SU-DHL-6 (cell line): ENCODE data around the gene SPCS1.

Experiments
- H2AFZ ChIP-seq: fragments of 200-600 bp; sonication (generic); 2 replicates; pipeline ENCODE4 v1.6.1; 2014; ENCODE audit warnings: low read depth, mild to moderate bottlenecking, moderate library complexity, mixed read lengths, antibody characterized with exemption, low read length; ENCODE audit not compliant: severe bottlenecking
- H3F3A ChIP-seq: fragments of 200-600 bp; shearing (Covaris generic); 2 replicates; pipeline ENCODE4 v1.6.0; 2016; ENCODE audit warnings: antibody characterized with exemption, mild to moderate bottlenecking; ENCODE audit not compliant: insufficient read depth
- H3K27ac ChIP-seq: fragments of 200-600 bp; sonication (generic); 2 replicates; pipeline ENCODE4 v1.5.1; 2016; ENCODE audit warnings: low read depth, mild to moderate bottlenecking, low read length, moderate library complexity, mixed read lengths
- H3K27me3 ChIP-seq: fragments of 200-600 bp; sonication (generic), shearing (Covaris generic); 2 replicates; pipeline ENCODE4 v1.6.0; 2014; ENCODE audit warnings: mild to moderate bottlenecking, low read length
- H3K36me3 ChIP-seq: fragments of 200-600 bp; sonication (generic); 2 replicates; pipeline ENCODE4 v1.6.1; 2014; ENCODE audit warnings: mild to moderate bottlenecking, low read length, mixed read lengths
- H3K4me2 ChIP-seq: fragments of 300-600, 200-600 bp; shearing (Covaris generic), sonication (generic); 2 replicates; pipeline ENCODE4 v1.6.0; 2014; ENCODE audit warnings: low read length, low read depth, mild to moderate bottlenecking; ENCODE audit not compliant: poor library complexity, severe bottlenecking
- H3K4me3 ChIP-seq: fragments of 200-600 bp; sonication (generic); 2 replicates; pipeline ENCODE4 v1.5.1; 2014; ENCODE audit warnings: antibody characterized with exemption, low read length, mild to moderate bottlenecking, mixed read lengths; ENCODE audit not compliant: insufficient read depth, poor library complexity, severe bottlenecking
- H3K79me2 ChIP-seq: fragments of 200-600 bp; sonication (generic); 2 replicates; pipeline ENCODE4 v1.6.1; 2014; ENCODE audit warnings: mild to moderate bottlenecking, low read length, moderate library complexity; ENCODE audit not compliant: insufficient read depth
- H3K9ac ChIP-seq: fragments of 200-600 bp; sonication (generic); 2 replicates; pipeline ENCODE4 v1.7.0; 2014; ENCODE audit warnings: mild to moderate bottlenecking, low read length
- H3K9me2 ChIP-seq: fragments of 200-600 bp; sonication (generic); replicated peaks from 2 replicates; pipeline ENCODE4 v1.6.1; 2014; ENCODE audit warnings: low read length; ENCODE audit not compliant: insufficient read depth
- H3K9me3 ChIP-seq: fragments of 200-600 bp; sonication (generic); 2 replicates; pipeline ENCODE4 v1.6.1; 2014; ENCODE audit warnings: low read length, mixed read lengths; ENCODE audit not compliant: insufficient read depth
- H4K20me1 ChIP-seq: fragments of 200-600 bp; sonication (generic); 2 replicates; pipeline ENCODE4 v1.6.1; 2014; ENCODE audit warnings: low read depth, mild to moderate bottlenecking, antibody characterized with exemption, low read length, moderate library complexity, mixed read lengths
- EZH2phosphoT487 ChIP-seq: fragments of 200-600 bp; sonication (generic), shearing (Covaris generic); conservative IDR thresholded peaks from 2 replicates; pipeline ENCODE4 v1.6.1; 2018; ENCODE audit warnings: mild to moderate bottlenecking, antibody characterized with exemption, low read length, moderate library complexity, mixed read lengths
- TF ChIP-seq, protein P1 (sequence below): fragments of 200-600 bp; sonication (generic); IDR thresholded peaks from one replicate; pipeline ENCODE4 v1.5.1; 2017; ENCODE audit warnings: antibody characterized with exemption, mild to moderate bottlenecking, low read length, moderate library complexity; ENCODE audit not compliant: insufficient read depth, poor library complexity, severe bottlenecking

Gene SPCS1

DNA sequence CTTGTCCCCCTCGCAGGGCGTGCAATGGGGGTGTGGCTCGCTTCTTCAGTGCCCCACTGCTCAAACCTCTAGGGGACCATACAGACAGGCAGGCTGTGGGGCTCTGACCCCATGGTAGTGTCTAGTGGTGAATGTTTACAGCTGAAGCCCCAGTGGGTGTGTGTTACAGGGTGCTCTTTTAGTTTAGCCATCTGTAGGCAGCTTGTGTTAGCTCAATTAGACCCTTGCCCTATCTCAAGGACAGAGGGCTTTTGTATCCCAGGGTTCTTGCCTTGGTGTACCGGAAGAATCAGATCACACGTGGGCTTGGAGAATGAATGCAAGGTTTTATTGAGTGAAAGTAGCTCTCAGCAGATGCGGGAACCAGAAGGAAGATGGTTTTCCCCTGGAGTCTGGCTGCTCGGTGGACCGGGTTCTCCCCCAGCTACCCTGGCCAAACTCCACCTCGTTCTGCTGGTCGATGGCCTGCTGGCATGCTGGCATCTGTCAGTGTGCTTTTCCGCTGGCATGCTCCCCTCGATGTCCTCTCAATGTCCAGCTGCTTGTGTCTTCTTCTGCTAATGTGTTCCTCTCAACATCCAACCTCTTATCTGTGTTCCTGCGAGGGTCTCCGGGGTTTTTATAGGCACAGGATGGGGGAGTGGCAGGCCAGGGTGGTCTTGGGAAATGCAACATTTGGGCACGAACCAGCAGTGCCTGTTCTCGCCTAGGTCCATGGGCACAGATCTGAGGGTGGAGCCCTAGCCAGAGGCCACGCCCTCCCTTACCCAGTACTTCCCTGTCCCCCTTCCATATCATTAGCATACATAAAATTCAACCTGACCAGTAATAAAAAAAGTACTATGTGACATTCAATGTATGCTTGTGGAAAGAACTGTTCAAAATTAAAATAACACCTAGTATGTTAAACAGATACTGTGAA, 6.6 kb downstream of the SPCS1 start:
- Histone ChIP-seq H3K79me2 (0 out of 2 replicates have a peak, but pooled peaks cover 5% of the 10 kb centered on the region), H3F3A (peaks cover 31% of the 10 kb centered on the region), H3K27ac (no peak overlapping the region), H2AFZ (no peak overlapping the region), H3K9me2 (no peaks in the 10 kb centered on the region), H4K20me1 (no peaks in the 10 kb centered on the region), H3K4me2 (no peak overlapping the region), H3K27me3 (no peaks in the 10 kb centered on the region), H3K9me3 (no peaks in the 10 kb centered on the region), H3K4me3 (no peak overlapping the region), H3K9ac (no peak overlapping the region), H3K36me3 (peaks cover 8% of the 10 kb centered on the region; the same call in 1 of the 2 replicates)
- TF ChIP-seq, protein P1, sequence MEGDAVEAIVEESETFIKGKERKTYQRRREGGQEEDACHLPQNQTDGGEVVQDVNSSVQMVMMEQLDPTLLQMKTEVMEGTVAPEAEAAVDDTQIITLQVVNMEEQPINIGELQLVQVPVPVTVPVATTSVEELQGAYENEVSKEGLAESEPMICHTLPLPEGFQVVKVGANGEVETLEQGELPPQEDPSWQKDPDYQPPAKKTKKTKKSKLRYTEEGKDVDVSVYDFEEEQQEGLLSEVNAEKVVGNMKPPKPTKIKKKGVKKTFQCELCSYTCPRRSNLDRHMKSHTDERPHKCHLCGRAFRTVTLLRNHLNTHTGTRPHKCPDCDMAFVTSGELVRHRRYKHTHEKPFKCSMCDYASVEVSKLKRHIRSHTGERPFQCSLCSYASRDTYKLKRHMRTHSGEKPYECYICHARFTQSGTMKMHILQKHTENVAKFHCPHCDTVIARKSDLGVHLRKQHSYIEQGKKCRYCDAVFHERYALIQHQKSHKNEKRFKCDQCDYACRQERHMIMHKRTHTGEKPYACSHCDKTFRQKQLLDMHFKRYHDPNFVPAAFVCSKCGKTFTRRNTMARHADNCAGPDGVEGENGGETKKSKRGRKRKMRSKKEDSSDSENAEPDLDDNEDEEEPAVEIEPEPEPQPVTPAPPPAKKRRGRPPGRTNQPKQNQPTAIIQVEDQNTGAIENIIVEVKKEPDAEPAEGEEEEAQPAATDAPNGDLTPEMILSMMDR: no peak

GRCh38 chr3:52714335-52715302, 8.7 kb downstream of the SPCS1 start:
- Histone ChIP-seq H2AFZ (no peak overlapping the region), H3K27me3 (no peaks in the 10 kb centered on the region), H3K79me2 (no peaks in the 10 kb centered on the region), H3K4me3 (no peak overlapping the region), H3K4me2 (no peak overlapping the region), H3K9ac (no peak overlapping the region), H3K27ac (no peak overlapping the region), H3K9me3 (no peaks in the 10 kb centered on the region), H3F3A (peaks cover 20% of the 10 kb centered on the region), H3K9me2 (no peaks in the 10 kb centered on the region), H3K36me3 (no peaks in the 10 kb centered on the region; the same call in 1 of the 2 replicates), H4K20me1 (no peaks in the 10 kb centered on the region)
- TF ChIP-seq, protein P1: no peak

GRCh38 chr3:52715714-52716305, 9.9 kb downstream of the SPCS1 start:
- H3K9ac ChIP-seq: no peak overlapping the region
- no peaks in the 10 kb centered on the region for H3K27me3 ChIP-seq
- H3K79me2 ChIP-seq: no peaks in the 10 kb centered on the region
- TF ChIP-seq, protein P1: no peak
- TF ChIP-seq EZH2phosphoT487: no peak
- H3K27ac ChIP-seq: no peak overlapping the region
- H3F3A ChIP-seq: peaks cover 11% of the 10 kb centered on the region
- no peaks in the 10 kb centered on the region for H3K9me3 ChIP-seq
- H3K9me2 ChIP-seq: no peaks in the 10 kb centered on the region
- no peak overlapping the region for H3K4me2 ChIP-seq
- no peak overlapping the region for H3K4me3 ChIP-seq
- H3K36me3 ChIP-seq: no peaks in the 10 kb centered on the region; the same call in 1 of the 2 replicates
- no peaks in the 10 kb centered on the region for H4K20me1 ChIP-seq
- H2AFZ ChIP-seq: no peak overlapping the region
